Karpas-422 (cell line): ENCODE results near the gene UXS1. TPM values are rescaled to one million over a fixed set of nuclear protein-coding genes. Genes with fewer than 3 reads are reported as not detected.
"Not testable (repeated sequence)": the region's sequence is repeated elsewhere in the genome, so short reads cannot be mapped to it uniquely, and the experiment has no call there.

Experiments
- DNase-seq: peaks from one replicate; pipeline ENCODE4 v3.0.0-alpha.2; 2015
- H2AFZ ChIP-seq: fragments of 200-600 bp; sonication (generic); 2 replicates; pipeline ENCODE4 v1.6.1; 2014; ENCODE audit warnings: antibody characterized with exemption, low read length, mixed read lengths
- H3K27ac ChIP-seq: fragments of 200-600 bp; sonication (generic); 2 replicates; pipeline ENCODE4 v1.5.1; 2014; ENCODE audit warnings: mild to moderate bottlenecking, low read length, moderate library complexity
- H3K27me3 ChIP-seq: fragments of 200-600 bp; sonication (generic); 2 replicates; pipeline ENCODE4 v1.6.1; 2014; ENCODE audit warnings: low read length, mixed read lengths
- H3K36me3 ChIP-seq: fragments of 200-600 bp; sonication (generic); 2 replicates; pipeline ENCODE4 v1.6.1; 2014; ENCODE audit warnings: low read length, mixed read lengths; ENCODE audit not compliant: insufficient read depth
- H3K4me1 ChIP-seq: fragments of 200-600 bp; sonication (generic); 2 replicates; pipeline ENCODE4 v1.6.1; 2014; ENCODE audit warnings: mild to moderate bottlenecking, low read length, mixed read lengths
- H3K4me2 ChIP-seq: fragments of 200-600 bp; sonication (generic); 2 replicates; pipeline ENCODE4 v1.6.1; 2014; ENCODE audit warnings: low read length, low read depth, mild to moderate bottlenecking; ENCODE audit not compliant: poor library complexity, severe bottlenecking
- H3K4me3 ChIP-seq: fragments of 200-600 bp; sonication (generic); 2 replicates; pipeline ENCODE4 v1.5.1; 2014; ENCODE audit warnings: mild to moderate bottlenecking, antibody characterized with exemption, low read length, mixed read lengths
- H3K79me2 ChIP-seq: fragments of 200-600 bp; sonication (generic); 2 replicates; pipeline ENCODE4 v1.6.1; 2014; ENCODE audit warnings: mild to moderate bottlenecking, low read length, mixed read lengths
- H3K9ac ChIP-seq: fragments of 200-600 bp; sonication (generic); 2 replicates; pipeline ENCODE4 v1.6.0; 2014; ENCODE audit warnings: low read length
- H3K9me2 ChIP-seq: fragments of 200-600 bp; sonication (generic), shearing (Covaris generic); replicated peaks from 2 replicates; pipeline ENCODE4 v1.6.0; 2014; ENCODE audit warnings: mild to moderate bottlenecking, low read length, moderate library complexity; ENCODE audit not compliant: insufficient read depth
- H3K9me3 ChIP-seq: fragments of 300-700, 200-600 bp; sonication (generic); 2 replicates; pipeline ENCODE4 v1.6.1; 2014; ENCODE audit warnings: low read length, mixed read lengths
- H4K20me1 ChIP-seq: fragments of 200-600 bp; sonication (generic); 2 replicates; pipeline ENCODE4 v1.6.1; 2014; ENCODE audit warnings: mild to moderate bottlenecking, antibody characterized with exemption, low read length, low read depth; ENCODE audit not compliant: insufficient read depth
- total RNA-seq: library from RNA; depleted of rRNA; stranded (reverse); fragments of >200 nt; shearing (Covaris generic); gene quantifications from 2 replicates; pipeline ENCODE4 v1.2.3, GENCODE V29; 2014; ENCODE audit warnings: low replicate concordance

Gene UXS1
- total RNA-seq, 1 experiment from 2014 or later, result 8.4 TPM

- H3K9ac ChIP-seq, result no peak overlapping the region
- H3K4me1 ChIP-seq, result no peaks in the 10 kb centered on the region
- H3K9me3 ChIP-seq, result no peaks in the 10 kb centered on the region
- H3K27ac ChIP-seq, result no peak overlapping the region
- DNase-seq, result no peak
- no peaks in the 10 kb centered on the region for H3K36me3 ChIP-seq
- no peaks in the 10 kb centered on the region for H3K27me3 ChIP-seq
- no peaks in the 10 kb centered on the region for H3K79me2 ChIP-seq
- no peak overlapping the region for H2AFZ ChIP-seq
- H3K4me3 ChIP-seq, result no peak overlapping the region
- H3K9me2 ChIP-seq, result no peaks in the 10 kb centered on the region
- H3K4me2 ChIP-seq, result no peak overlapping the region
- H4K20me1 ChIP-seq, result no peaks in the 10 kb centered on the region
These were observed 53.2 kb downstream of the UXS1 start for GRCh38 chr2:106140913-106141312.

- H3K36me3 ChIP-seq, result no peaks in the 10 kb centered on the region
These were observed 54.0 kb downstream of the UXS1 start for GRCh38 chr2:106140113-106140512.

GRCh38 chr2:106139238-106139935 lies 54.7 kb downstream of the UXS1 start:
- no peaks in the 10 kb centered on the region for H3K79me2 ChIP-seq
- no peaks in the 10 kb centered on the region for H3K9me3 ChIP-seq
- no peak overlapping the region for H3K27ac ChIP-seq
- H3K4me3 ChIP-seq, result no peak overlapping the region
- H3K9me2 ChIP-seq, result no peaks in the 10 kb centered on the region
- no peak for DNase-seq
- H2AFZ ChIP-seq, result no peak overlapping the region
- H4K20me1 ChIP-seq, result no peaks in the 10 kb centered on the region
- H3K4me1 ChIP-seq, result no peaks in the 10 kb centered on the region
- H3K27me3 ChIP-seq, result no peaks in the 10 kb centered on the region
- no peak overlapping the region for H3K9ac ChIP-seq
- H3K4me2 ChIP-seq, result no peak overlapping the region
- no peaks in the 10 kb centered on the region for H3K36me3 ChIP-seq

More at GRCh38 chr2:106140113-106140512, 54.0 kb downstream of the UXS1 start:
- H3K9me3 ChIP-seq, result no peaks in the 10 kb centered on the region
- H3K9ac ChIP-seq, result no peak overlapping the region
- H3K27me3 ChIP-seq, result no peaks in the 10 kb centered on the region
- H3K4me3 ChIP-seq, result no peak overlapping the region
- no peak overlapping the region for H2AFZ ChIP-seq
- no peak overlapping the region for H3K4me2 ChIP-seq
- DNase-seq, result no peak
- no peaks in the 10 kb centered on the region for H4K20me1 ChIP-seq
- H3K79me2 ChIP-seq, result no peaks in the 10 kb centered on the region
- no peak overlapping the region for H3K27ac ChIP-seq
- no peaks in the 10 kb centered on the region for H3K4me1 ChIP-seq
- no peaks in the 10 kb centered on the region for H3K9me2 ChIP-seq

- Histone ChIP-seq H3K4me1 (no peaks in the 10 kb centered on the region), H3K4me2 (no peak overlapping the region), H3K4me3 (no peak overlapping the region), H3K9me3 (no peaks in the 10 kb centered on the region), H3K27ac (no peak overlapping the region), H3K36me3 (no peaks in the 10 kb centered on the region), H2AFZ (no peak overlapping the region), H3K79me2 (no peaks in the 10 kb centered on the region), H4K20me1 (no peaks in the 10 kb centered on the region), H3K9ac (no peak overlapping the region), H3K27me3 (no peaks in the 10 kb centered on the region), H3K9me2 (no peaks in the 10 kb centered on the region)
- DNase-seq, result no peak
These were observed 55.4 kb downstream of the UXS1 start for GRCh38 chr2:106138543-106139237.

- Histone ChIP-seq H3K27me3 (no peaks in the 10 kb centered on the region), H3K4me2 (no peak overlapping the region), H3K27ac (no peak overlapping the region), H3K79me2 (no peaks in the 10 kb centered on the region), H3K9ac (no peak overlapping the region), H3K4me3 (no peak overlapping the region), H3K36me3 (no peaks in the 10 kb centered on the region), H3K9me3 (no peaks in the 10 kb centered on the region), H3K4me1 (no peaks in the 10 kb centered on the region), H2AFZ (no peak overlapping the region), H3K9me2 (no peaks in the 10 kb centered on the region), H4K20me1 (no peaks in the 10 kb centered on the region)
- no peak for DNase-seq
These were observed 56.2 kb downstream of the UXS1 start for GRCh38 chr2:106137731-106138521.

GRCh38 chr2:106131192-106131591 lies 62.9 kb downstream of the UXS1 start:
- H3K36me3 ChIP-seq, H3K9me3 ChIP-seq, DNase-seq, H3K9me2 ChIP-seq, H3K4me3 ChIP-seq, H3K27ac ChIP-seq, H3K79me2 ChIP-seq, H4K20me1 ChIP-seq, H3K4me2 ChIP-seq, H3K4me1 ChIP-seq, H2AFZ ChIP-seq, H3K9ac ChIP-seq, H3K27me3 ChIP-seq: not testable (repeated sequence)

GRCh38 chr2:106130251-106130998 lies 63.7 kb downstream of the UXS1 start:
- Histone ChIP-seq H3K79me2 (no peaks in the 10 kb centered on the region), H3K9ac (peak overlapping the region; percentile 72), H3K27me3 (no peaks in the 10 kb centered on the region), H3K9me2 (no peaks in the 10 kb centered on the region), H4K20me1 (no peaks in the 10 kb centered on the region), H2AFZ (0 out of 2 replicates have a peak overlapping the region, but pooled peaks have one; percentile 43), H3K36me3 (no peaks in the 10 kb centered on the region), H3K4me2 (peak overlapping the region; percentile 74), H3K9me3 (no peaks in the 10 kb centered on the region), H3K27ac (0 out of 2 replicates have a peak overlapping the region, but pooled peaks have one; percentile 4), H3K4me1 (peaks cover 9% of the 10 kb centered on the region), H3K4me3 (peak overlapping the region; percentile 69)
- peak; percentile 63 for DNase-seq
